COLO829 (cell line): Measurements from ENCODE around the gene PTPRA.
"Not testable (repeated sequence)": the region's sequence is repeated elsewhere in the genome, so short reads cannot be mapped to it uniquely, and the experiment has no call there.

Source experiments
- DNase-seq: peaks from one replicate; pipeline ENCODE4 v3.0.0; 2012; ENCODE audit warnings: low spot score

PTPRA gene, protein sequence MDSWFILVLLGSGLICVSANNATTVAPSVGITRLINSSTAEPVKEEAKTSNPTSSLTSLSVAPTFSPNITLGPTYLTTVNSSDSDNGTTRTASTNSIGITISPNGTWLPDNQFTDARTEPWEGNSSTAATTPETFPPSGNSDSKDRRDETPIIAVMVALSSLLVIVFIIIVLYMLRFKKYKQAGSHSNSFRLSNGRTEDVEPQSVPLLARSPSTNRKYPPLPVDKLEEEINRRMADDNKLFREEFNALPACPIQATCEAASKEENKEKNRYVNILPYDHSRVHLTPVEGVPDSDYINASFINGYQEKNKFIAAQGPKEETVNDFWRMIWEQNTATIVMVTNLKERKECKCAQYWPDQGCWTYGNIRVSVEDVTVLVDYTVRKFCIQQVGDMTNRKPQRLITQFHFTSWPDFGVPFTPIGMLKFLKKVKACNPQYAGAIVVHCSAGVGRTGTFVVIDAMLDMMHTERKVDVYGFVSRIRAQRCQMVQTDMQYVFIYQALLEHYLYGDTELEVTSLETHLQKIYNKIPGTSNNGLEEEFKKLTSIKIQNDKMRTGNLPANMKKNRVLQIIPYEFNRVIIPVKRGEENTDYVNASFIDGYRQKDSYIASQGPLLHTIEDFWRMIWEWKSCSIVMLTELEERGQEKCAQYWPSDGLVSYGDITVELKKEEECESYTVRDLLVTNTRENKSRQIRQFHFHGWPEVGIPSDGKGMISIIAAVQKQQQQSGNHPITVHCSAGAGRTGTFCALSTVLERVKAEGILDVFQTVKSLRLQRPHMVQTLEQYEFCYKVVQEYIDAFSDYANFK

DNA sequence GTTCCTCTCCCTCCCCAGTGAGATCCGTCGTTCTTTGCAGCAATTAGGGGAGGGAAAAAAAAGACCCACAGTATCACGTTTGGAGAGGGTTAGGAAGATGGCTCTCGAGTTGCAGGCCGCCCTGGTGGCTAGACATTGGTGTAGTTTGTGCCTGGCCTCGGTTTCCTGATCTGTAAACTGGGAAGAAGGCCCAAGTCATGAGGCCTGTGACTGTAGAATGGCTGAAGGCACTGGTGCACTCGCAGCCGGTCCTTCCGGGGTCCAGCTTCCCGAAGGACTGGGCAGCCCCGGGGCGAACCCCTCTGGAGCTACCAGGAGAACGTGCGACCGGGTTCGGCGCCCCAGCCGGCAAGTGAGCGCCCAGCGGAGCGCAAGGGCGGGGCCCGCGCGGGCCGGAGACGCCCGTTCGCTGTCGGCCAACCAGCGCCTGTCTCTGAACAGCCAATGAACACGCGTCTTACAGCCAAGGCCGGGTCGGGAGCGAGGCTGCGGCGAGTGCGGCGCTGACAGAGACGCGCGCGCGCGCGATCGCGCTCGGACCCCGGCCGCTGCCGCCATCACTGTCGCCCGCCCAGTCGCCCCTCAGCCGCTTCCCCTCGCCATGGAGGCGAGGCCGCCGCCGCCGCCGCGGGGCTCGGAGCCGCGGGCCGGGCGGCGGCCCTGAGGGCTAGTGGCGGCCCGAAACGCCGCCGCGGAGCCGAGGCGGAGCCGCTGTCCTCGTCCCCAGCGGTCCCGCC, at the start of gene PTPRA:
Gene PTPRA, plus strand, starts transcription at position 472 of the 737 bp plus-strand sequence. CDS start 90,797 bp downstream, outside the sequence.
- DNase-seq, result peak; percentile 86

DNA sequence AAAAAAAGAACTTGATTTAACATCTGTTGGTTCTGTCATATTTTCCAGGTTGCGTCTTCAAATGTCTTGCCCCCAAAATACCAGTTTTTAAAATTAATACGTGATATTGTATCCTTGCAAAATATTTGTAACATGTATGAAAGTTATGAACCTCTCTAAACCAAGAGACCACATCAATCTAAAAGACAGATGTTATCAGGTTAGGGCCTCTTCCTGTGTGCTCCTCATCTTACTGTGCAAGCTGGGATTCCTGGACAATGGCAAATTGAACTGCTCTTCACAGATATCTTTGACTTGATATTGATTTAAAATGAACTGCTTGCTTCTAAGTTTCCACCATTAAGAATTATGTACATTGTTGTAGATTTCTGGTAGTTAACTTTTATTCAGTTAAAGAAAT, 47.5 kb upstream of the PTPRA start:
- DNase-seq, result no peak

DNA sequence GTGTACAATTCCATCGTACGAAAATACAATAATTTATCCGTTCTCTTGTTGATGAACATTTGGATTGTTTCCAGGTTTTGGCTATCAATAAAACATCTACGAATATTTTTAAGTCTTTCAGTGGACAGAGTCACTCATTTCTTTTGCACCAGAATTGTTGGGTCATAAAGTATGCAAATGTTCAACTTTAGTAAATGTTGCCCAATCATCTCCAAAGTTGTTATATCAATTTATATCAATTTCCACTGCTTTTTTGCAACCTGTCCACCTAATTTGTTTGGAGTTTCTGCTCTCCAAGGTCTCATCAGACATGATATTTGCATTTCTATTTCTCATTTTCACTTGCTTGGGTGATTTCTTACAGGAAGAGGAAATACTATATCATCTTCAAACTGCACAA, 46.6 kb upstream of the PTPRA start:
- no peak for DNase-seq

GRCh38 chr20:2829376-2829775, 43.9 kb upstream of the PTPRA start:
- DNase-seq, result no peak

GRCh38 chr20:2831206-2831605, 42.1 kb upstream of the PTPRA start:
- not testable (repeated sequence) for DNase-seq

GRCh38 chr20:2833761-2834160, 39.5 kb upstream of the PTPRA start:
- DNase-seq, result no peak

DNA sequence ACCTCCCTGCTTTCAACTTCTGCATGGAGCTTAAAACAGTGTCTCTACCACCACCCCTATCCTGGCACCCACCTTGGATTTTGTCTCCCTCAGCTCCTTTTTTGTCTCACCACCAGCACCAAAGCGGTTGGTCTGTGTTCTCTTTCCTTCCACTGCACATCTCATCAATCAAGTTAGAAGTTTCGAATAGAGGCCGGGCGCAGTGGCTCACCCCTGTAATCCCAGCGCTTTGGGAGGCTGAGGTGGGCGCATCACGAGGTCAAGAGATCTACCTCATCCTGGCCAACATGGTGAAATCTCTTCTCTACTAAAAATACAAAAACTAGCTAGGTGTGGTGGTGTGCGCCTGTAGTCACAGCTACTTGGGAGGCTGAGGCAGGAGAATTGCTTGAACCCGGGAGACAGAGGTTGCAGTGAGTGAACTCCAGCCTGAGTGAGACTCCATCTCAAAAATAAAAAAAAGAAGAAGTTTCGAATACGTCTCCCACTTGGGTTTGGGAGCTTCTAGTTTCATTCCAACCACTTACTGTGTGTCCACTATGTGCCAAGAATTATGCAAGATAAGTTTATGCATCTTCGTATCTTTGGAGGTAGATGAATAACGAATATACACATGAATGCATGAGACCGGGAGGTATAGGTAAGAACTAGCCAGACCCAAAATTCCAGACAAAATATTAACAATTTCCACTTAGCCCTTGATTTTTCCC, 38.7 kb upstream of the PTPRA start:
- no peak for DNase-seq

GRCh38 chr20:2835331-2835796, 37.9 kb upstream of the PTPRA start:
- no peak for DNase-seq

DNA sequence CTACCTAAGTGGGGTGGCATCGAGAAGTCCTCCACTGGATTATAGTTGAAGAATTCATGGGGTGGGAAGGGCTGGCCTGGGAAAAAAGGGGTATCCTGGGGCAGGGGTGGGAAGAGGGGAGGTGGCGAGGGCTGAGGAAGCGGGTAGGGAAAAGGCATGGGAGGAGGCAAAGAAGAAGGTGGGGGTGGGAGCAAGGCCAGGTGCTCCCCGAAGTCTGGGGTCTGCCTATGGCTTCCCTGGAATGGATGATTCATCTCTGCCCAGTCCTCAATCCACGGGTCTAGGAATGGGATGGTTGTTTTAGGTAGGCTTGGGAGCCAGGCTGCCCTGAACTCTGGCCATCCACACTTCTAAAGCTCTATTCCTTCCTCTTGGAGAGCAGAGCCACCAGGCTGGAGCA, 37.2 kb upstream of the PTPRA start:
- DNase-seq, result no peak

GRCh38 chr20:2837221-2837960, 35.9 kb upstream of the PTPRA start:
- DNase-seq, result no peak

DNA sequence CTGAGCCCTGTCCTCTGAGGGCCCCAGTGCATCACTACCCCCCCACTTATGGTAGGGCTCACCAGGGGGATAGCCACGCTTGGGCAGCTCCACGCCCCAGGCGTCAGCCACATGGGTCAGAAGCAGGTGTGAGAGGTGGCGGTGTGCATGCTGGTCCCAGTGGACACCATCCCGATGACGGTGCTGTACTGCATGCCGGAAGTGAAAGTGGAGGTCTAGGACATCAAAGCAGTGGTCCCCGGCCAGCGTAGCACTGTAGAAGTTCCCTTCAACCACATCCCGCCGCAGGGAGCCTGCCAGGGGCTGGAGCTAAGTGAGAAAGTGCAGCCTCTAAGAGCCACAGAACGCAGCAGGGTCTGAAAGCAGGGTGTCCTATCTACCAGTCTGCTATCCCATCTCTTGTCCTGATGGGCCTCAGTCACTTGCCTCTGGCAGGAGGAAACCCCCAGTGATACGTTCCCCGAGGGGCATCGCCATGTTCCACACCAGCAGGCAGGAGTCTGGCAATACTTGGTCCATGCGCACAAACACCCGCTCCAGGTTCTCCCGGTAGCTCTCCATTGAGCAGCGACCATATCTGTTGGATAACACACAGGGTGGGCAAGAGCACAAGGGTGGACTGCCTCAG, 35.0 kb upstream of the PTPRA start:
- no peak for DNase-seq

- DNase-seq, result no peak
Measured at GRCh38 chr20:2838847-2839671, 34.2 kb upstream of the PTPRA start.

DNA sequence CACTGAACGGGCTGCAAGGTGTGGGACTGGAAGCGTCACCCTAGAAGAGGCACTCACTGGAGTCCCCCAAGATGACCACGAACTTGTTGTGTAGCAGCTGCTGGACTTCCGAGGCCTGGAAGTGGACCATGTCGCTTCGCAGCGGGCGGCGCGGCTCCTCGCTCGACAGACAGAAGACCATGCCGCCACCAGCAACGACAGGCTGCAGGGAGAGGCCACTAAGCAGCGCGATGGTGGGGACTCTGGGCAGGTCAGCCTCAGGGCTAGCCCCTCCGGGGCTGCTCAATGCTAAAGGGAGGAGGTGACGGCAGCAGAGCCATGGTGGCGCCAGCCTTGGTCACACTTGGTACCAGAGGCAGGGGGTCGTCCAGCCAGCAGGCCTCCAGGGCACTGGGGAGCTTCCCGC, 33.5 kb upstream of the PTPRA start:
- no peak for DNase-seq

DNA sequence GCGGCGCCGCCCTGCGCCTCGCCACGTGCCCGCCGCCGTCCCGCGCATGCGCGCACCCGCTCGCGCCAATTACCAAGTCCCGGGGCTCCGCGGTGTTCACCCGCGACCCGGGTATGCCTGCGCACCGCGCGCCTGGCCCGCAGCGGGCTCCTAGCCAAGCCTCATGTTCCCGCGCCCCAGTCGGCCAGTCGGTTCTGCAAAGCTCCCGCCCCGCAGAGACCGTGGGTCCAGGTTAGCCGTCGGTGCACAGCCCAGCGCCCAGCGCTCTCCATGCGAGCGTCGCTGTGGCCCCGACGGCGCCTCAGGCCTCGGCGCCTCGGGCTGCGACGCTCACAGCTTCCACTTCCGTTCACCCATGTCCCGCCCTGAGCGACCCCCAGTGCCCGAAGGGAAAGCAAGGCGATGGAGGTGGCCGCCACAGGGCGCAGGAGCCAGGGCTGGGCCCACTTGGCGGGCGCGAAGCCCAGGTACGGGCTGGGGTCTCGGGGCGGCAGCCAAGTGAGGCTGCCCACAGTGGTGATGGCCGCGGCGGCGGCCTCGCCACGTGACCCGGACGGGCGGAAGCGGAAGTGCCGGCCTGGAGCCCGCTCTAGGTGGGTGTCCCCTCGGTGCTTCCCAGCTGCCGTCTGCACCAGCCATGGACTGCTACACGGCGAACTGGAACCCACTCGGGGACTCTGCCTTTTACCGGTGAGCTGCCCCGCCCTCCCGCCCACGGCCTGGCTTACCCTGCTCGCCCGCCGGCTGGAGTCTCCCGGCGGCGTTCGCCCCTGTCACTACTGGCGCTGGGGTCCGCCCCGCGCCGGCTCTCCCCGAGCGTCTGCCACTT, 32.9 kb upstream of the PTPRA start, which contains the start of the genes PCED1A and VPS16:
Gene PCED1A, minus strand, starts transcription at position 518 of the 829 bp plus-strand sequence. CDS start 743 bp downstream, outside the sequence.
Gene VPS16, plus strand, starts transcription at position 608 of the 829 bp plus-strand sequence. Its CDS starts 30 bp downstream, at position 638.
- peak; percentile 95 for DNase-seq

DNA sequence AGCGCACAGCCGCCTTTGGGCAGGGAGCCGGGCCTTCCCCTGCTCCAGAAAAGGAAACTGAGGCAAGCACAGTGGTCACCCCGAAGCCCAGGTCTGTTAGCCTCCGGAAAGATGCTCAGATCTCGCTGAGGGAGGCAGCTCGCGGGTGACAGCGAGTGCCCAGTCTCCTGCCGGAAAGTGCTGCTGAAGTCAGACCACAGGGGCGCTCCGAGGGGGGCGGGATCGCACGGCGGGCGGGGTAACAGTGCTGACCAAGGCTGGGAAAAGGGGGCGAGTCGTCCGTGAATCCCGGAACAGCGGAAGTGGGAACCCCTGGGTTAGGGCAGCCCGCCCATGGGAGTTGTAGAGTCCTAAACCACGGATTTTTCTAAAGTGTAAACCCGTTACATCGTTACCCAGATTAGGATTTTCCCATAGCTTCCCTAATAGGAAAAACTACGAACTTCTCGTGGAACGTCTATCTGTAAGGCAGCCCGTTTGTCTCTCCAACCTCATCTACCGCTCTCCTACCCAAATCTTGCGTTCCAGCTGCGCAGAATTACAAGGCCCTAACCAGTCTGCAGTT, 32.2 kb upstream of the PTPRA start:
- DNase-seq, result no peak

- no peak for DNase-seq
Measured at GRCh38 chr20:2845607-2846006, 27.7 kb upstream of the PTPRA start.

- DNase-seq, result no peak
Measured at GRCh38 chr20:2846698-2847097, 26.6 kb upstream of the PTPRA start.

DNA sequence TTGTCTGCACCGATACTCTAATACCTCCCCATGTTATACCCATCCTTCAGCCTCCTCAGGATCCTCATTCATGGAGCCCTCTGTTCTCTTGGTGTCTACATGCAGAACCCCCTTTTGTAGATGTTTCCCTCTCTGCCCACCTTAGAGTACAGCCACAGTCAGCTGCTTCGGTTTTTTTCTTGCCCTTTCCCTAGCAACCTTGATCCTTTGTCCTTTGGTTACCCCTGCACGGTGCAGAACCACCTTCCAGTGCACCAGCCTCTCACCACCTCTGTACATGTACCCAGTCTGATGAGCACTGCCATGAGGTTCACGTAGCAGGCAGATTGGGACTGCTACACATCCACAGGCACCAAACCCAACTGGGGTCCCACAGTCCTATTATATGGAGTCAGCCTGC, 25.5 kb upstream of the PTPRA start:
- DNase-seq, result no peak
